Astrocyte of the cerebellum (primary cell): ENCODE data around the gene MDM2.
"Not testable (repeated sequence)": the region's sequence is repeated elsewhere in the genome, so short reads cannot be mapped to it uniquely, and the experiment has no call there.

Source experiments
- DNase-seq: peaks from one replicate; pipeline ENCODE4 v3.0.0-alpha.2; 2011; ENCODE audit warnings: low read depth
- H3K4me3 ChIP-seq: 2 replicates; pipeline ENCODE4 v1.5.1; 2011; ENCODE audit warnings: mild to moderate bottlenecking, low read depth, low read length, moderate library complexity
- CTCF ChIP-seq: IDR thresholded peaks from 2 replicates; pipeline ENCODE4 v1.5.1; 2012; ENCODE audit warnings: low read length, low read depth, moderate library complexity, mild to moderate bottlenecking; ENCODE audit errors: missing control alignments
- in situ Hi-C: cut with HindIII; loops from 2 replicates; pipeline ENCODE4 v1.10.0; 2017; ENCODE audit warnings: low sequenced_read_pairs

MDM2 gene

GRCh38 chr12:68793975-68794652, 13.9 kb upstream of the MDM2 start:
- TF ChIP-seq CTCF = no peak
- H3K4me3 ChIP-seq = no peak overlapping the region
- in situ Hi-C loops = no loop called here
- DNase-seq = no peak

- H3K4me3 ChIP-seq = no peak overlapping the region
- TF ChIP-seq CTCF = no peak
- DNase-seq = no peak
- in situ Hi-C loops = no loop called here
Observed at GRCh38 chr12:68794653-68795251, 13.2 kb upstream of the MDM2 start.

GRCh38 chr12:68796399-68796798, 11.6 kb upstream of the MDM2 start:
- H3K4me3 ChIP-seq = no peak overlapping the region
- in situ Hi-C loops = no loop called here
- no peak for TF ChIP-seq CTCF
- no peak for DNase-seq

- no peak overlapping the region for H3K4me3 ChIP-seq
- in situ Hi-C loops = no loop called here
- DNase-seq = no peak
- no peak for TF ChIP-seq CTCF
Observed at GRCh38 chr12:68798882-68799234, 9.1 kb upstream of the MDM2 start.

GRCh38 chr12:68800294-68800693, 7.7 kb upstream of the MDM2 start:
- no peak overlapping the region for H3K4me3 ChIP-seq
- TF ChIP-seq CTCF = no peak
- no peak for DNase-seq
- in situ Hi-C loops = no loop called here

- H3K4me3 ChIP-seq, DNase-seq, in situ Hi-C loops: not testable (repeated sequence)
Observed at GRCh38 chr12:68801124-68801523, 6.9 kb upstream of the MDM2 start.

- H3K4me3 ChIP-seq, DNase-seq, in situ Hi-C loops: not testable (repeated sequence)
Observed at GRCh38 chr12:68802372-68802745, 5.6 kb upstream of the MDM2 start.

- H3K4me3 ChIP-seq, in situ Hi-C loops, DNase-seq: not testable (repeated sequence)
Observed at GRCh38 chr12:68802911-68803651, 4.9 kb upstream of the MDM2 start.
